ENCODE data around the gene TNS3.

The TNS3 gene

DNA sequence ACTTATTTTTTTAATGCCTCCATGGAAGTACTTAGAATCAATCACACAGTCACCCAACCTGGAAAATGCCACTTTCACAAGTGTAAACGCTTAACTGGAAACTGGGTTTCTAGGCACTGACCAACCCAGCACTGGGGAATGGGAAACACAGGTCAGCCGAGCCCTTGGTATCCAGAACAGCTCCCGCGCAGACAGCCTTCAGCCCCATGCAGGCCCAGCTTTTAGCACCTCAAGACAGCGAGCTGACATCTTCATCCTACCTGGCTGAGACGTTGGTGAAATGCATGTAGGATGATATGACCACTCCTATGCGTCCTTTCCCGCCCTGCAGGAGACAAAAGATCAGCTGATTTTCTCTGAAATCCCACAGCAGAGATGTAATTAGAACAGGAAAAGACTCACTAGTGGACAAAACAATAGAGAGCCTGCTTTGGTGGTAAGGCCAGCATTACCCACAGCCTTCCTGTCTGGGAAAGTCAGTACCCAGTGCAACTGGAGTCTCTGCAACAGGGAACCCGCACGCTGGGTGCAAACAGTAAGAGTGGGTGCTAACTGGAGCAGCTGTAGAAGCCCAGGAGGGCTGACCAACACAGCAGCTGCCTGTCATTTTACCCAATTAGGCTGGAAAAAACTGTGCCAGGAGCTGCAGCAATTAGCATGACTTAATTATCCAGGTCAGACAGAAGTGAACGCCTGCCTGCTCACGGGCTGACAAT, 153.7 kb downstream of the TNS3 start:
- DNase-seq (ENCODE audit: low read depth) = no peak

DNA sequence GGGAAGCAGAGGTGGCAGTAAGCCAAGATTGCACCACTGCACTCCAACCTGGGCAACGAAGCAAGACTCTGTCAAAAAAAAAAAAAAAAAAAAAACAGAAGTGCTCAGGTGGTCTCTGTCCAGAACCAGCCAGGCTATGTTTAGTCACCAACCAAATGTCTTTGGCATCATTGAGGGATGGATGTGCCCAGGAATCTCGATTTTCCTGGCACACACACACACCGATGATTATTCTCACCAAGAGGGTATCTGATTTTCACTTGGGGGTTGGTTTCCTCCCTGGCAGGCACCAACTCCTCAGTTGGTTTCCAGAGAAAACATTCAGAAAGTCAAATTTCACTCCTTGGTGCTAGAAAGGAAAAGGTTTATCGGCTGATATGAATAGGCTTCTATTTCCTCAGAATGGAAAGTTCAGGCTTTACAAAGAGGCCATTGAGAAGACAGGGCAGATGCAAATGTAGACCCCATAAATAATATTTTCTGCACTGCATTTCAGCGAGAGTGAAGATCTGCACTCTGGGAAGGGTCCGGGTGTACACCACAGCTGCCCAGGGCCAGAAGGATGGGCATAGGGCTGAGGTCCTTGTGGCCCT, 154.8 kb downstream of the TNS3 start:
- no peak for DNase-seq (ENCODE audit: low read depth)

- DNase-seq (ENCODE audit: low read depth) = no peak
These were observed 157.4 kb downstream of the TNS3 start for GRCh38 chr7:47424523-47424922.

GRCh38 chr7:47423196-47423595, 158.7 kb downstream of the TNS3 start:
- DNase-seq (ENCODE audit: low read depth) = no peak

DNA sequence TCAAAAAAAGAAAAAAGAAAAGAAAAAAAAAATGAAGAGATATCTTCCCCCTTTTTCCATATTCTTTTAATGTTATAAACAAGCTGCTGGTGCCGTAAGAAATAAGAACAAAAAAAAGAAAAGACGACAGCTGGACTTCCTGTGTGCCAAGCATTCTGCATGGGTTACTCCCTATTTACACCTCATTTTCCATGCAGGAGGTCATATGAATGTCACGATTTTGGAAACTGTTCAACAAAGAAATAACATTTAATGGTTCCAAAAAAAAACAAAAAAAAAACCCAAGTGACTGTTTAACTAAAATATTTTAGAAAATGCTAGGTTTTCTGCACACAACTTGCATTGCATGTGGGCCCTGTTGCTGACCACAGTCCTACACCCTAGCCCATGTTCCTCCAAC, 159.3 kb downstream of the TNS3 start:
- DNase-seq (ENCODE audit: low read depth) = no peak

DNA sequence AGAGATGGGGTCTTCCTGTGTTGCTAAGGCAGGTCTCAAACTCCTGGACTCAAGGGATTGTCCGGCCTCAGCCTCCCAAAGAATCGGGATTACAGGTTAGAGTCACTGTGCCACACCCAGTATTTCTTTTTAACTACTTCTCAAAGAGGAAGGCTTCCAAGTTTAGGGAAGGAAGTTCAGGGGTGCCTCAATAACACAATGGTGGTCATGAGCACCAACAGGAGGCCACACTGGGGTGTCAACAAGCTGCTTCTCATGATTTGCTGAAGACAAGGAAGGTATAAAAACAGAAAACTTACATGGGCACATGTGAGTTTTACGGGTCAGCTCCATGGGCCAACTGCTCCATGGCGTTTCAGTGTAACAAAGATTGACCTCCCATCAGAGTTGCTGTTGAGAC, 160.5 kb downstream of the TNS3 start:
- no peak for DNase-seq (ENCODE audit: low read depth)

DNA sequence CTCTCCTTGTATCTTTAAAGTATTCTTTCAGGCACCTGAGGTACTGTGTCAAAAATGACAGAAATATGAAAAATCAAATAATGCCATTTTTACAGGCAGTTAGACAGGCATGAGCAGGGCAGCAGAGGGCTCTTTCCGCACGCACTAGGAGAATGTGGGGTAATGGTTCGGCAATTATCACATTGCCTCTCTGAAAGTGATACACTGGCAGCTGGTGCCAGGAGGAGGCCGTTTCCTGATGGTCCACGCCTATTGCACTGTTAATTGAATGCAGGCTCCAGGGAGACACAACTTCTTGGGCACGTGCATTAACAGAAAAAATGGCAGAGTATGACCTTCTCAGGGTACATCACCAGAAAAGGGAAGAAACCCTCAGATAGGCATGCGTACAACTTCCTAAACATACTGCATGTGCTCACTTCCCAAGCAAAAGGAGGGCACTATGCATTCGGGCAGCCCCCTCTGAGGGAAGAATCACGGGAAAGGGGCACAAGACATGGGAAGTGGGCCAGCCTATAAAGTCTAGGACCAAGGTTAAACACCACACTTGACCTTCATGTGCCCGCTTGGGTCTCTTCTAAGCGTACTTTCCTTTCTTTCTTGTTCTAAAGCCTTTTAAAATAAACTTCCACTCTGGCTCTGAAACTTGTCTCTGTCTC, 161.7 kb downstream of the TNS3 start:
- DNase-seq (ENCODE audit: low read depth) = no peak

DNA sequence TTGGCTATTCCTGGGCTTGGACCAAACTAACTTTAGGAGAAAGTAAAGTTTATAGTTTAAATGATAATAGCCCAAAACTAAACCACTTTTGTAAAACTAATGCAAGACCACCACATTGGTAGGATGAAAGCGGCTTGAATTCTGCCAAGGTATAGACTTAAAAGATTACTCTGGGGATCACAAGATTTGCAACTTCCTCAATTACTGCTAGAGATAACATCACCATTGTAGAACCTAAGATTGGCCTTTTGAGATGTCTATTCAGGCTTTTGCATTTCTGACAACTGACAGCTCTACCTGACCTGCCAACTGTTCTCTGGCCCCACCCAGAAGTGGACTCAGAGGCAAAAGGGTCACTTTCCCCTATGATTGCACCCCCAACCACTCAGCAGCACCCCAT, 162.4 kb downstream of the TNS3 start:
- DNase-seq (ENCODE audit: low read depth) = no peak

DNA sequence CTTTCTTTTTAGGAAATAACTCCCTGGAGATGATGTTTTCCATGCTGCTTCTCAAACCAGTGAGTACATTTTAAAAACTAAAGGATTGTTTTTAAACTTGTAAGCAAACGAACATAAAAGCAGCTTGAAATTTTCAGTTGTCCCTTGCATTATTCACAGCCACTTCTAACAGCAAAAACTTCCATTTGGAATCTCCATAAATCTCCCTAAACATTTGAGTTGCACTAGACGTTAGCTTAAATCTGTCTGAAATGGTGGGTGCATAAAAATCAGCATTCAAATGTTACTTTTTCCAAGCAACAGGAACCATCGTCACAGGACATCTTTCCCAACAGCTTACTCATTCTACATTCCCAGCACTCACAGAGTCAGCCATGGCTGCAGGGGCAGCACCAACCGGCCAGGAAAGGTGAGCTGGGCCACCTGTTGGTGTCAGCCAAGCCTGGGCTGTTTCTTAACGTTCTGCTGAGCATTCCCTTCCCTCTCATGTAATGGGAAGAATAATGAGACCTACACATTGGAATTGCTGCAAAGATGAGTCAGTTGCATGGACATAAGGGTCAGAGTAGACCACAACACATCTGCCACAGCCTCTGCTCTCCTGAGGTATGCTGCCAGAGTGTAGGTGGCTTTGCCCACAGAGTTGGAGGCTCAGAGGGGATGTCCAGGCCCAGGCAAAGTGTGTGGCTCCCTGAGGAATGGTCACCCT, 163.2 kb downstream of the TNS3 start:
- DNase-seq (ENCODE audit: low read depth) = no peak

GRCh38 chr7:47416492-47417480, 165.1 kb downstream of the TNS3 start:
- no peak for DNase-seq (ENCODE audit: low read depth)

DNA sequence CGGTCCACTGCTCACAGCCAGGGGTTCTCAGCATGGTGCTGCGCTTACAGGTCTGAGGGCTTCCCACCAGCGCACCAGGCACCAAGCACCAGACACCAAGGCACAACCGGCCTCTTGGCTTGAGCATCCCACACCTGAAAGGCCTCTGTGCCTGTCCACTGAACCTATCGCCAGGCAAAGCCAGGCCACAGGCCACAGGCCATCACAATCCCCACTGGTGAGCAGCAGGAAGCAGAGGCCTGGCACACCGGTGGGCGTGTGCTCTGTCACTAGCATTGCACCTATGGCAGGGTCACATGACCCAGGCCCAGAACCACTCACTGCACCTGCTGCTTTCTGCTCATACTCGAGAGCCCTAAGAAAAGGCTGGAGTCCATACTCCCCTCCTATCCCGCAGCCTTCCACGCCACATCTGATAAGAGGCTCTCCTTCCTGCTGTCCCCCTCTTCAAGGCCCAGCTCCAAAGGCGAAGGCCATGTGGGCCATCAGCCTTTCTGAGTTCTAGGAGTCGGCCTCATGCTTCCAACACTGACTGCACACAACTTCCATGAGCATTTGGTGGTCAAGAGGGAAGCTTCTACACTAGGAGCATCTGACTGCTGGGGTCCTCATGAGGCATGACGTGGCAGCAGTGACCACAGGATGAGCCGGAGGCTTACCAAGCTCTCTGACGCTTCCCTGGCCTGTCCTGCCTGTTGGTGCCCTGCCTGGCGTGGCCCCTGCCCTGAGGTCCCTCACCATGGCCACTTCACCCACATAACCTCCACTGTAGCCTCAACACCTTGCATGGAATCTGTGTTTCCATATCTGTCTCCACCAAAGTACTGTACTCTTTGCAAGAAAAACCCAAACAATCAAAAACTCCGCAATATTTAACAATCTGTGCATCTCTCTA, 166.3 kb downstream of the TNS3 start:
- DNase-seq (ENCODE audit: low read depth) = no peak

GRCh38 chr7:47414342-47415317, 167.3 kb downstream of the TNS3 start:
- DNase-seq (ENCODE audit: low read depth) = no peak

DNA sequence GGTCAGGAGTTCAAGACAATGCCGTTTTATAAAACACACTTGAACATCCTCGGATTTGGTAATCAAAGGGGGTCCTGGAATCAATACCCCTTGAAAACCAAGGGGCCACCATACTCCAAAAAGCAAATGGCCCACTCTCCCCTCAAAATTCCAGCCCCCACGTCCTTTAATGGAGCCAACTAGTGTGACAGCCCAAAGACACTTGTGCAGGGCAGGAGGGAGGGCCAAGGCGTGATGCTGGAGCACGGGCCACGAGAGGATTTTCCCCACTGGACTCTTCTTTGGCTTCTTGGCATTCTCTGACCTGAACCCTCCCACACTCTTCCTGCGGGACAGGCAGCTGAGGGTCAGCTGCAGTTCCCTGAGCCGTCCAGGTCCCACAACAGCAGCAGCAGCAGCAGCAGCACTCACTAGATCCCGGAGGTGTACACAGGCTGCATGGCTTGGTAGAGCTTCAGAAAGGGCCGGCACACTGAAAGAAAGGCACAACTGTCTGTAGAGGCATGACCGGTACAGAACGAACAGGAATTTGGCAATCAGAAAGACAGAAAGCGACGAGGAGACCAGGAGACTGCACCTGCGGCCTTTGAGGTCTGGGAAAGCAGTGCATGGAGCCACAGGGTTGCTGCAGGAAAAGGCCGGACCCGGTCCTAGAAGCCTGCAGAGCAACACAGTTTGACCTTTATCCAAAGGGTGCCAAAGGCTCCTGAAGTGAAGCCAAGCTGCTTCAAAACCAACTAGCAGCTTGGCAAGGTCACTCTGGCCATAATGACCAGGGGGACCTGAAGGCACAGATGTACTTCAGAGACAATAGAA, 168.2 kb downstream of the TNS3 start:
- no peak for DNase-seq (ENCODE audit: low read depth)

DNA sequence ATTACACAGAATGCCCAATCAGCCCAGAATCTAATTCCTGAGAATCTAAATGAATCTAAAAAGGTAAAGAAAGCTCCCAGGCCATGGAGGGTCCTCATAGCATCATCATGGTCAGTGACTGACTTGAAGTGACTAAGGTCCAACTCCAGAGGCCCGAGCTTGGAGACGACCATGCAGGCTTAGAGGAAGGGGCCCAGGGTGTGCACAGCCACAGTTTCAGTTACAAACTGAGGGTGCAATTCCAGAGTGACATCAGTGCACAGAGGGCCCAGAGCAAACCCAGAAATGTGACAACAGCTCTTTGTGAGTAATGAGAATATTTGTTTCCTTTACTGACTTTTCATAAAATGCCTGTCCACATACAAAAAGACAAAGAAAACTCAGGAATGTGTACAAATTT, 170.0 kb downstream of the TNS3 start:
- DNase-seq (ENCODE audit: low read depth) = no peak

- DNase-seq (ENCODE audit: low read depth) = no peak
These were observed 170.5 kb downstream of the TNS3 start for GRCh38 chr7:47411281-47411869.

GRCh38 chr7:47408675-47409074, 173.2 kb downstream of the TNS3 start:
- no peak for DNase-seq (ENCODE audit: low read depth)

- no peak for DNase-seq (ENCODE audit: low read depth)
These were observed 173.9 kb downstream of the TNS3 start for GRCh38 chr7:47407821-47408674.

Data from GM04504 (cell line).